Vagina (tissue), 2 donors: ENCODE data around the gene SELENOO.

ENCODE experiments used
- CTCF ChIP-seq, 3 experiments: fragments of 450-650 bp in 2 of 3; fragments of 200-600 bp in 1 of 3; sonication (generic) in 1 of 3; IDR thresholded peaks; one replicate each; pipeline ENCODE4 v1.5.1; 2017 to 2019; ENCODE audit warnings: antibody characterized with exemption in 3 of 3, mild to moderate bottlenecking in 2 of 3, moderate library complexity in 2 of 3
- POLR2A ChIP-seq, 2 donors: fragments of 450-650 bp; IDR thresholded peaks; one replicate each; pipeline ENCODE4 v1.6.1; 2017; ENCODE audit warnings: antibody characterized with exemption in 2 of 2, mild to moderate bottlenecking in 2 of 2, moderate library complexity in 2 of 2

GRCh38 chr22:50190182-50190940 lies 10.4 kb upstream of the SELENOO start:
- TF ChIP-seq POLR2A (IDR thresholded peaks at IDR 0.05): peak in 1 of 2 donors; percentile 11
- TF ChIP-seq CTCF (IDR thresholded peaks at IDR 0.05): peak in 2 of 3 experiments; percentile 18 to 51
